Fibroblast of lung (primary cell): ENCODE data around the gene OCA2.

Source experiments
- CTCF ChIP-seq, 2 donors: IDR thresholded peaks in 1 of 2; conservative IDR thresholded peaks in 1 of 2; 1 replicate in 1 of 2; 2 replicates in 1 of 2; pipeline ENCODE4 v1.5.1; 2011 to 2012; ENCODE audit warnings: low read length in 2 of 2, control low read depth in 1 of 2, inconsistent platforms in 1 of 2, low read depth in 1 of 2, mild to moderate bottlenecking in 1 of 2
- EZH2 ChIP-seq: IDR thresholded peaks from 2 replicates; pipeline ENCODE4 v1.5.1; 2012; ENCODE audit warnings: low read length, control low read depth, mild to moderate bottlenecking; ENCODE audit errors: missing control alignments

DNA sequence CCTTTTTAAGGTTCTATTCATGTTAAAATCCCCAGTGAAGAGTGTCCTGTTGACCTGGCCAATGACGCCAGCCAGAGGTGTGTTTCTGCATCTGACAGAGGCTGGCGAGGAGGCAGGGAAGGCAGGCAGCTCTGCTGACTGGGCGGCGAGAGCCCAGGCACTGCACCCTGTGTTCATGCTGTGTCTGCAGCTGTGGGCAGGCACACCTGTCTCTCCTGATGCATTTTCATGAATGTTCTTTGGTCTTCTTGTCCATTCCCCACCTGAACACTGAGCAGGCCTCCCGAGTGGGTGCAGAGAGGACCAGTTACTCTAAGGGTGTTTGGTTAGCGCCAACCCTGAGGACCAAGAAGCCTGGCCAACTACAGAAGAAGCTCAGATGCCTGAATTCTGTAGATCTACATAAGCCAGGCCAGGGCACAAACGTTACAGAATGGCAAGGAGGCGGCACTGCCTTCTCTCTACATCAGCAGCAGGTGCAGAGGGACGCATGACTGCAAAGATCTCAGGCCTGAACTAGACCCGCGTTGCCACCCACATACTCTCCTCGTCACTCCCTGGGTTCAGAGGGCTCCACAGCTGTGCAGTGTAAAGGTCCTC is 233.7 kb downstream of the OCA2 start:
- TF ChIP-seq CTCF (conservative IDR thresholded peaks at IDR 0.05 in 1 of 2, IDR thresholded peaks at IDR 0.05 in 1 of 2; ENCODE audit: low read depth in 1 of 2, low read length in 2 of 2) (no peak), EZH2 (no peak)
